PFSK-1 (cell line): ENCODE data around the gene MBD6.

Experiments
- FOXP2 ChIP-seq: optimal IDR thresholded peaks from 2 replicates; pipeline ENCODE3; 2011; ENCODE audit warnings: borderline replicate concordance, control low read depth, inconsistent platforms; ENCODE audit not compliant: insufficient read depth; ENCODE audit errors: extremely low read length, extremely low read depth
- POLR2AphosphoS5 ChIP-seq: IDR thresholded peaks from 2 replicates; pipeline ENCODE4 v1.6.1; 2012; ENCODE audit warnings: low read depth, mild to moderate bottlenecking, control low read depth, low read length, moderate library complexity
- TAF1 ChIP-seq: IDR thresholded peaks from 2 replicates; pipeline ENCODE4 v1.6.1; 2012; ENCODE audit warnings: low read length, control low read depth, borderline replicate concordance; ENCODE audit not compliant: insufficient read depth

DNA sequence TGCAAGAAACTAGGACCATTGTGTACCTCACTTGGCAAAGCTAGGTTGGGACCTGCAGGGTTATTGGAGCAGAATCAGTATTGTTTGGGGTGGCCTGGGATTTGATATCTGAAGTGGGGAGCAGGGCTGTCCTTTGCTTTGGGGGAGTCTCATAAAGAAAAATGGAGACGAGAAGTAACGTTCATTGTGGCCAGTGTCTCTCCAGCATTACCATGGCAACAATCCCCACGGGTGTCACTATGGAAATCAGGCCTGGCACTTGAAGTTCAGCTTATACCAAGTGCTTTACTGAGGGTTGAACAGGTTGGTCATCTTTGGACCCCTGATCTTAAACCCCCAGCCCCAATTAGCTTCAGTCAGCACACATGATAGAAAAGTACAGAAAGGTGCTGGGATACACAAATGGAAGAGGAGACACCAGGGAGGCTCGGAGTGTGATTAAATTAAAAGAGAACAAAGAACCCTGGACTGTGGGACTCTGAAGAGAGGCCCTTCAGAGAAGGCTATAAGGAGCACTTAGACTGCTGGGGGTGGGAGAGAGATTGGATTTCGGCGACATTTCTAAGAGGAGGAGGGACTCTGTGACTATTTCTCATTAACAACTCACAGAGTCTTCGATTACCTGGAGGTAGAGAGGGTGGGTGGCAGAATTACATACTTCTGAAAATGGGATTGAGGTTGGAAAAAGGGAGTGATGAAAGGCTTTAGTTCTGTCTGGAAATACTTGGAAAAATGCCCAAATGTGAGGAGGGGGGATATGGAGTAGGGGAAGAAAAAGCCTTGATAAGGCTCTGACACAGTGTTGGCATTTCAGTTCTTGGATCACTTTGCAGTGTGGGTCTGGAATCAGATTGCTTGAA, 30.9 kb downstream of the MBD6 start:
- TF ChIP-seq POLR2AphosphoS5 (no peak), TAF1 (no peak), FOXP2 (no peak)
